K562 (cell line): ENCODE measurements around the gene MVD. TPM values are rescaled to one million over a fixed set of nuclear protein-coding genes. Genes with fewer than 3 reads are reported as not detected.

ENCODE experiments used
- BRD4 ChIP-seq: fragments of 200-600 bp; sonication (generic); IDR thresholded peaks from 2 replicates; pipeline ENCODE4 v1.6.1; 2017; ENCODE audit warnings: inconsistent platforms
- BRD9 ChIP-seq: fragments of 450-650 bp; IDR thresholded peaks from 2 replicates; pipeline ENCODE4 v1.6.1; 2018; ENCODE audit warnings: low read depth; ENCODE audit not compliant: partially characterized antibody
- CEBPB ChIP-seq: fragments of 450-650 bp; IDR thresholded peaks from 2 replicates; pipeline ENCODE4 v1.6.1; 2016; ENCODE audit warnings: missing genetic modification characterization, missing compliant biosample characterization
- E2F3 ChIP-seq: fragments of 250-450 bp; sonication (Bioruptor Pico); IDR thresholded peaks from 2 replicates; pipeline ENCODE4 v1.4.0; 2020; ENCODE audit warnings: mild to moderate bottlenecking
- FOXA1 ChIP-seq: fragments of 450-650 bp; IDR thresholded peaks from 2 replicates; pipeline ENCODE4 v1.6.1; 2016; ENCODE audit warnings: mild to moderate bottlenecking, borderline replicate concordance
- FOXK2 ChIP-seq, 2 experiments: fragments of 450-650 bp; IDR thresholded peaks in 1 of 2; conservative IDR thresholded peaks in 1 of 2; 2 replicates each; pipeline ENCODE4 v1.6.1; 2016; ENCODE audit warnings: low read depth in 2 of 2, mild to moderate bottlenecking in 1 of 2
- HMGN3 ChIP-seq: IDR thresholded peaks from 2 replicates; pipeline ENCODE4 v1.6.1; 2011; ENCODE audit warnings: borderline replicate concordance, low read depth, mild to moderate bottlenecking, mixed read lengths, low read length; ENCODE audit not compliant: insufficient read length; ENCODE audit errors: extremely low read depth
- HNRNPK ChIP-seq: fragments of 200-400 bp; formaldehyde crosslinking; IDR thresholded peaks from one replicate; pipeline ENCODE4 v1.6.1; 2018; ENCODE audit warnings: mild to moderate bottlenecking, low read depth, low read length; ENCODE audit not compliant: poor library complexity, severe bottlenecking
- NR2C1 ChIP-seq, 2 experiments: fragments of 450-650 bp; IDR thresholded peaks; 2 replicates each; pipeline ENCODE4 v1.6.1; 2017; ENCODE audit warnings: mild to moderate bottlenecking in 2 of 2, antibody characterized with exemption in 1 of 2, inconsistent platforms in 1 of 2, missing compliant biosample characterization in 1 of 2, missing genetic modification characterization in 1 of 2
- NR2F6 ChIP-seq: fragments of 450-650 bp; formaldehyde crosslinking; IDR thresholded peaks from 2 replicates; pipeline ENCODE4 v1.4.0; 2020; ENCODE audit warnings: mild to moderate bottlenecking
- RBBP5 ChIP-seq: fragments of 200-600 bp; sonication (generic); IDR thresholded peaks from 2 replicates; pipeline ENCODE4 v1.6.1; 2012; ENCODE audit warnings: borderline replicate concordance, mild to moderate bottlenecking, low read length, control low read depth, inconsistent platforms; ENCODE audit not compliant: insufficient read depth, poor library complexity, severe bottlenecking
- RBM25 ChIP-seq: fragments of 200-400 bp; formaldehyde crosslinking; IDR thresholded peaks from 2 replicates; pipeline ENCODE4 v1.6.1; 2018; ENCODE audit warnings: low read length, low read depth, moderate library complexity; ENCODE audit not compliant: severe bottlenecking
- RNF2 ChIP-seq: sonication (generic); IDR thresholded peaks from 2 replicates; pipeline ENCODE4 v1.6.1; 2016
- SAP30 ChIP-seq: fragments of 200-600 bp; sonication (generic); IDR thresholded peaks from 2 replicates; pipeline ENCODE4 v1.6.1; 2012; ENCODE audit warnings: borderline replicate concordance, low read depth, mild to moderate bottlenecking, moderate library complexity, low read length, control low read depth, inconsistent platforms; ENCODE audit not compliant: insufficient read depth, poor library complexity, severe bottlenecking
- SNIP1 ChIP-seq: fragments of 450-650 bp; IDR thresholded peaks from 2 replicates; pipeline ENCODE4 v1.7.1; 2017; ENCODE audit warnings: low read depth, mild to moderate bottlenecking
- SRSF7 ChIP-seq: fragments of 200-400 bp; formaldehyde crosslinking; optimal IDR thresholded peaks from 2 replicates; pipeline ENCODE3; 2017; ENCODE audit warnings: mild to moderate bottlenecking, low read depth, low read length
- STAT5A ChIP-seq: IDR thresholded peaks from 2 replicates; pipeline ENCODE4 v1.6.1; 2012; ENCODE audit warnings: low read length, inconsistent platforms, borderline replicate concordance
- ZFX ChIP-seq: sonication (generic); formaldehyde crosslinking; IDR thresholded peaks from 2 replicates; pipeline ENCODE4 v1.8.0; 2022; ENCODE audit warnings: mild to moderate bottlenecking, missing genetic modification reagents, moderate library complexity
- ZNF316 ChIP-seq: fragments of 450-650 bp; IDR thresholded peaks from 2 replicates; pipeline ENCODE4 v1.6.1; 2016
- ZNF561 ChIP-seq: fragments of 450-650 bp; formaldehyde crosslinking; conservative IDR thresholded peaks from 2 replicates; pipeline ENCODE4 v1.4.0; 2020; ENCODE audit warnings: mild to moderate bottlenecking, moderate library complexity
- ZNF668 ChIP-seq: fragments of 250-450 bp; sonication (Bioruptor Pico); IDR thresholded peaks from 2 replicates; pipeline ENCODE4 v1.8.0; 2022; ENCODE audit warnings: mild to moderate bottlenecking, inconsistent platforms
- ZNF77 ChIP-seq: fragments of 250-450 bp; sonication (Bioruptor Pico); IDR thresholded peaks from 2 replicates; pipeline ENCODE4 v1.5.0; 2020
- polyA plus RNA-seq, 8 experiments: library from polyadenylated mRNA; depleted of rRNA in 4 of 8; stranded (reverse) in 5 of 8; unstranded in 3 of 8; fragments of >200 nt; fragmentation: Nextera tagmentation in 2 of 8; fragmentation: Illumina TruSeq in 1 of 8; extraction: Ambion mirVana in 2 of 8; extraction: Trizol in 1 of 8; gene quantifications; 2 replicates each; pipeline versions ENCODE4 v1.2.1 to v1.2.3, GENCODE V29; 2011 to 2014; ENCODE audit warnings: inconsistent platforms in 1 of 8, missing spikeins in 1 of 8
- total RNA-seq, 7 experiments: library from RNA; depleted of rRNA in 6 of 7; stranded (reverse); fragments of >200 nt in 6 of 7; fragmentation: Illumina TruSeq in 2 of 7; extraction: Trizol in 2 of 7; gene quantifications; 2 replicates each; pipeline versions ENCODE4 v1.2.1 to v1.2.3, GENCODE V29; 2011 to 2021; ENCODE audit warnings: low replicate concordance in 1 of 7
- TF ChIP-seq, protein P1 (sequence below): fragments of 450-650 bp; IDR thresholded peaks from 2 replicates; pipeline ENCODE4 v1.6.1; 2016; ENCODE audit warnings: borderline replicate concordance
- TF ChIP-seq, protein P2 (sequence below): sonication (generic); formaldehyde crosslinking; IDR thresholded peaks from 2 replicates; pipeline ENCODE4 v1.9.0; 2022; ENCODE audit warnings: mild to moderate bottlenecking, missing genetic modification reagents
- TF ChIP-seq, protein P3 (sequence below): fragments of 250-450 bp; sonication (Bioruptor Pico); IDR thresholded peaks from 2 replicates; pipeline ENCODE4 v1.4.0; 2020; ENCODE audit warnings: mild to moderate bottlenecking, moderate library complexity

The MVD gene
- total and polyA plus RNA-seq, 9 of the 15 experiments (the other 6 are each of a cell fraction or from before 2014, with no cell fraction given): 12.2 to 141 (median 45.3) TPM

DNA sequence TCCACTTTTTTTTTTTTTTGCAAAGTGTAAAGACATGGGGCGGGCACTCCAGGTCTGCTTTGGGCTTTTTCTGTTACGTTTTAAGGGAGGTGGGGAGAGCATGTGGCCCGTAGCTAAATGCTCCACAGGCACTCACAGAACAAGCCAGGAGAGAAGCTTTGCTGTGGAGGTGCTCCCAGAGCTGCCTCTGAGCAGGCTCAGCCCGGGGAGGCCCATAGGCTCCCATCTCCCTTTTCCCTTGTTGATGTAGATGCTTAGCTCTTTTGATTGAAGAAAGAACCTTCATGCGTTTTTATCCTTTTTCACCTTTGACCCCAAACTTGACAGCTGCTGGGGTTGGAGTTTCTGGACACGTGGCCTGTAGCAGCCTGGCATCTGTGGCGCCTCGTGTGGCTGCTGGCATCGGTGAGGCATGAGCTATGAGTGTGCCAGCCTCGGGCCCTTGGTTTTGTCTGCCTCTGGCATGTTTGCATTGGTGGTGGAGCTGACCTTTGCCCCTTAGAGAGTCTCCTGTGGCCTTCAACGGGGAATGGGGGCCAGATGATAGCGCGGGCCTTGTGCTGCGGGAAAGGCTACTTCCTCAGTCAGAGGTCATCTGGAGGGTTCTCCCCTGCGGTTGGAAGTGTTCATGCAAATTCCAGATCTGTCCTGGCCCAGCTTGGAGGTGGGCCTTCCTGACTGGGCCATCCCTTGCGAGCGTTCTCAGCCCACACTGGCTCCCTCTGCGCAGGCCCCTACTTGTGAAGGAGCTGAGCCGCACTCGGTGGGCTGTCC, 44.5 kb downstream of the MVD start (continued):
- no peak for TF ChIP-seq FOXA1
- no peak for TF ChIP-seq SRSF7
- no peak for TF ChIP-seq BRD4
- peak; percentile 51; the same call in 1 of the 2 replicates for TF ChIP-seq ZFX (CRISPR knock-in tag)
- no peak for TF ChIP-seq RNF2
- TF ChIP-seq E2F3 (CRISPR knock-in tag): no peak
- no peak for TF ChIP-seq RBM25
- no peak for TF ChIP-seq ZNF77 (CRISPR knock-in tag)
- TF ChIP-seq, protein P1, sequence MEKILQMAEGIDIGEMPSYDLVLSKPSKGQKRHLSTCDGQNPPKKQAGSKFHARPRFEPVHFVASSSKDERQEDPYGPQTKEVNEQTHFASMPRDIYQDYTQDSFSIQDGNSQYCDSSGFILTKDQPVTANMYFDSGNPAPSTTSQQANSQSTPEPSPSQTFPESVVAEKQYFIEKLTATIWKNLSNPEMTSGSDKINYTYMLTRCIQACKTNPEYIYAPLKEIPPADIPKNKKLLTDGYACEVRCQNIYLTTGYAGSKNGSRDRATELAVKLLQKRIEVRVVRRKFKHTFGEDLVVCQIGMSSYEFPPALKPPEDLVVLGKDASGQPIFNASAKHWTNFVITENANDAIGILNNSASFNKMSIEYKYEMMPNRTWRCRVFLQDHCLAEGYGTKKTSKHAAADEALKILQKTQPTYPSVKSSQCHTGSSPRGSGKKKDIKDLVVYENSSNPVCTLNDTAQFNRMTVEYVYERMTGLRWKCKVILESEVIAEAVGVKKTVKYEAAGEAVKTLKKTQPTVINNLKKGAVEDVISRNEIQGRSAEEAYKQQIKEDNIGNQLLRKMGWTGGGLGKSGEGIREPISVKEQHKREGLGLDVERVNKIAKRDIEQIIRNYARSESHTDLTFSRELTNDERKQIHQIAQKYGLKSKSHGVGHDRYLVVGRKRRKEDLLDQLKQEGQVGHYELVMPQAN: no peak
- no peak for TF ChIP-seq NR2F6 (CRISPR knock-in tag)
- no peak for TF ChIP-seq FOXK2 (conservative IDR thresholded peaks at IDR 0.05 in 1 of 2, IDR thresholded peaks at IDR 0.05 in 1 of 2; ENCODE audit: low read depth in 2 of 2)
- TF ChIP-seq CEBPB: no peak
- no peak for TF ChIP-seq HNRNPK
- no peak for TF ChIP-seq STAT5A
- TF ChIP-seq SNIP1: no peak
- TF ChIP-seq RBBP5: no peak
- TF ChIP-seq ZNF316: no peak
- TF ChIP-seq, protein P2, sequence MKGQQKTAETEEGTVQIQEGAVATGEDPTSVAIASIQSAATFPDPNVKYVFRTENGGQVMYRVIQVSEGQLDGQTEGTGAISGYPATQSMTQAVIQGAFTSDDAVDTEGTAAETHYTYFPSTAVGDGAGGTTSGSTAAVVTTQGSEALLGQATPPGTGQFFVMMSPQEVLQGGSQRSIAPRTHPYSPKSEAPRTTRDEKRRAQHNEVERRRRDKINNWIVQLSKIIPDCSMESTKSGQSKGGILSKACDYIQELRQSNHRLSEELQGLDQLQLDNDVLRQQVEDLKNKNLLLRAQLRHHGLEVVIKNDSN (CRISPR knock-in tag): peak; percentile 67
- TF ChIP-seq ZNF561 (CRISPR knock-in tag): no peak
- TF ChIP-seq NR2C1 (IDR thresholded peaks at IDR 0.05): peak; percentile 82
- peak; percentile 82 for TF ChIP-seq NR2C1 (tag; IDR thresholded peaks at IDR 0.05)
- TF ChIP-seq BRD9: no peak
- no peak for TF ChIP-seq SAP30
- TF ChIP-seq, protein P3, sequence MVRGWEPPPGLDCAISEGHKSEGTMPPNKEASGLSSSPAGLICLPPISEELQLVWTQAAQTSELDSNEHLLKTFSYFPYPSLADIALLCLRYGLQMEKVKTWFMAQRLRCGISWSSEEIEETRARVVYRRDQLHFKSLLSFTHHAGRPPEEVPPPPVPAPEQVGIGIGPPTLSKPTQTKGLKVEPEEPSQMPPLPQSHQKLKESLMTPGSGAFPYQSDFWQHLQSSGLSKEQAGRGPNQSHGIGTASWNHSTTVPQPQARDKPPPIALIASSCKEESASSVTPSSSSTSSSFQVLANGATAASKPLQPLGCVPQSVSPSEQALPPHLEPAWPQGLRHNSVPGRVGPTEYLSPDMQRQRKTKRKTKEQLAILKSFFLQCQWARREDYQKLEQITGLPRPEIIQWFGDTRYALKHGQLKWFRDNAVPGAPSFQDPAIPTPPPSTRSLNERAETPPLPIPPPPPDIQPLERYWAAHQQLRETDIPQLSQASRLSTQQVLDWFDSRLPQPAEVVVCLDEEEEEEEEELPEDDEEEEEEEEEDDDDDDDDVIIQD (CRISPR knock-in tag): no peak
- TF ChIP-seq HMGN3: no peak
- TF ChIP-seq ZNF668 (CRISPR knock-in tag): no peak
